Lung (tissue), 12 donors: ENCODE data around the gene KIAA1958. TPM values are rescaled to one million over a fixed set of nuclear protein-coding genes. Genes with fewer than 3 reads are reported as not detected.

Experiments used
- ATAC-seq: fragments of 200-7000 bp; cut with Tn5 transposase; one replicate; pipeline ENCODE4 v1.9.1; 2020; ENCODE audit warnings: moderate number of reproducible peaks; ENCODE audit not compliant: insufficient read depth, low FRiP score
- DNase-seq, 3 donors: peaks; one replicate each; pipeline ENCODE4 v3.0.0-alpha.2; 2013 to 2017
- H3K27ac ChIP-seq, 2 donors: one replicate each; pipeline ENCODE4 v1.5.1; 2013; ENCODE audit warnings: mild to moderate bottlenecking in 2 of 2, moderate library complexity in 2 of 2, control low read depth in 1 of 2, inconsistent platforms in 1 of 2, low read depth in 1 of 2, low read length in 1 of 2
- H3K27me3 ChIP-seq, 3 donors: one replicate each; pipeline ENCODE4 v1.5.1; 2013; ENCODE audit warnings: low read length in 2 of 3; ENCODE audit not compliant: control insufficient read depth in 3 of 3, insufficient read depth in 3 of 3
- H3K36me3 ChIP-seq, 4 donors: one replicate each; pipeline ENCODE4 v1.5.1; 2013; ENCODE audit warnings: low read length in 4 of 4, mild to moderate bottlenecking in 1 of 4, moderate library complexity in 1 of 4; ENCODE audit not compliant: control insufficient read depth in 4 of 4, insufficient read depth in 4 of 4
- H3K4me1 ChIP-seq, 5 donors: one replicate each; pipeline ENCODE4 v1.5.1; 2013; ENCODE audit warnings: low read length in 5 of 5, mild to moderate bottlenecking in 2 of 5, moderate library complexity in 1 of 5; ENCODE audit not compliant: control insufficient read depth in 5 of 5, insufficient read depth in 5 of 5
- H3K4me3 ChIP-seq: one replicate; pipeline ENCODE4 v1.5.1; 2013; ENCODE audit warnings: mild to moderate bottlenecking, control low read depth, moderate library complexity
- H3K9ac ChIP-seq, 2 donors: one replicate each; pipeline ENCODE4 v1.5.1; 2013; ENCODE audit warnings: low read length in 2 of 2, control low read depth in 1 of 2; ENCODE audit not compliant: insufficient read depth in 1 of 2
- H3K9me3 ChIP-seq, 4 donors: one replicate each; pipeline ENCODE4 v1.5.1; 2013; ENCODE audit warnings: low read length in 3 of 4, mild to moderate bottlenecking in 1 of 4, moderate library complexity in 1 of 4; ENCODE audit not compliant: control insufficient read depth in 4 of 4, insufficient read depth in 3 of 4
- CTCF ChIP-seq: IDR thresholded peaks from 2 replicates; pipeline ENCODE4 v1.5.1; 2012; ENCODE audit warnings: mild to moderate bottlenecking; ENCODE audit errors: control extremely low read depth, extremely low read depth
- WGBS, 2 donors: extraction: QIAGEN DNeasy Blood & Tissue Kit; methylation state at CpG; one replicate each; pipeline ENCODE4 v1.1.7; 2013; 5-methylcytosine and 5-hydroxymethylcytosine counted together
- polyA plus RNA-seq, 2 donors: library from polyadenylated mRNA; stranded (reverse); fragments of 200-250 nt; gene quantifications; one replicate each; pipeline ENCODE4 v1.2.1, GENCODE V29; 2013
- total RNA-seq, 2 donors: library from RNA; depleted of rRNA in 1 of 2; stranded (reverse); fragments of >200 nt in 1 of 2; gene quantifications; one replicate each; pipeline ENCODE4 v1.2.1, GENCODE V29; 2014 to 2021
- donor health status: control.
- donor health status: control.
- donor health status: Bipolar disorder and iron deficiency.
- donor health status: healthy.
- donor health status: DM: yes; HTN: yes; CAD: no.

The KIAA1958 gene
- total and polyA plus RNA-seq, 4 donors, result 2.0 to 24.0 (median 6.8) TPM

DNA sequence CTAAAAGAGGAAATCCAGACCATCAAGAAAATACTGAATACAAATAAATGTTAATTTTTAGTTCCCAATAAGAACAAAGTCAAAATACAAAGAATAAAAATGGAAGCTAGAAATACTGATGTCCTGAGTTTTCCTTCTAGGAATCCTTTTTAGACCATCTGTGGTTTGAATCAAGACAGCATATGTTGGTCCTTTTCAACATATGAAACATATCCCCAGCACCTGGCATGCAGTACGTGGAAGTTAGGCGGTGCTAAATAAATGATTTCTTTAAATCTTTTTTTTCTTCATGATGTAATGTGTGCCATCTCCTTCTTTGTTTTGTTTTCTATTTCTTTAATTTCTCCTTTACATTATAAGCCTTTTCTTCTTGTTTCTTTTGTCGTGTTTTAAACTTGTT is 34.0 kb downstream of the KIAA1958 start:
- WGBS, 2 donors, result 62 to 81% methylated on average over 3 of the region's 3 CpGs
- no peaks in the 10 kb centered on the region for H3K27me3 ChIP-seq
- ATAC-seq (no peak), DNase-seq (peak in 2 of 3 donors; percentile 81 to 86)
- H3K9ac ChIP-seq, result no peak overlapping the region
- H3K9me3 ChIP-seq, result no peaks in the 10 kb centered on the region
- peaks cover 0 to 10% (median 0%) of the 10 kb centered on the region in 5 donors for H3K4me1 ChIP-seq
- H3K27ac ChIP-seq, result no peak overlapping the region
- H3K4me3 ChIP-seq, result no peak overlapping the region
- no peak for TF ChIP-seq CTCF
- no peaks in the 10 kb centered on the region for H3K36me3 ChIP-seq

DNA sequence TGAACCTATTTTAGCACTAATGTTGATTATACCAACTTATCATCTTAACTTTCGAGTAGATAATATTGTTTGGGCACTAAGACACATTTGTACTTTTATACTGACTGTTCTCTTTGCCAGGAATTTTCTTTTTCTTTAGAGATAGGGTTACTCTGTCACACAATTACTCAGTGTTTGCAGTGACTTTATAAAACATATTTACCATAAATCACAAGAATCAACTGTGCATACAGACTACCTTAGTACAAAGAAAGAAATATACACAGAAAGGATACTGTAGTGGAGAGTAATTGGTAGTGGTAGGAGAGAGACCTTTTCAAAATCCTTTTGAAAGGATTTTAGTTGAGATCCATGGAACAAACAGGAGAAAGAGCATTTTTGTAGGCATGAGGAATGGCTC is 40.3 kb downstream of the KIAA1958 start:
- Histone ChIP-seq H3K27me3 (no peaks in the 10 kb centered on the region), H3K9me3 (no peaks in the 10 kb centered on the region), H3K4me3 (no peak overlapping the region), H3K27ac (no peak overlapping the region), H3K4me1 (peaks cover 0 to 10% (median 0%) of the 10 kb centered on the region in 5 donors), H3K36me3 (no peaks in the 10 kb centered on the region), H3K9ac (no peak overlapping the region)
- WGBS, 2 donors, result 88 to 93% methylated on average over 1 of the region's 1 CpG
- no peak for ATAC-seq
- TF ChIP-seq CTCF, result no peak
- DNase-seq, result no peak

DNA sequence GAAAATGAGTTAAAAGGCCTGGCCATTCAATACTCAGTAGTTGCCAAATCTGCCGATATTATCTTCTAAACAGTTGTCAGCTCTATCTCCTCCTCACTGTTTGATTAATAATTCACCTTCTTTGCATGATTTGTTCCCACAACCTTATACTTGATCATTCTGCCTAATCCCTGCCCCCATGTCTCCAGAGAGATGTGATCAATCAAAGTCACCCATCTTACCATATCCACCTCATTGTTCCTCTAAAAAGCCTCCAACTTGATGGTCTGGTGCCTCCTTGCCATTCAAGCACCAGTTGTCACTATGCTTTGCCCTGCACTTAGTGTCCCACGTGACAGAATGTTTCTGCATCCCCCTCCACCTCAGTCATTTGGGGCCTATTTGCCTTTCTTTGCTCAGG is 41.3 kb downstream of the KIAA1958 start:
- DNase-seq, result no peak

More for the DNA sequence above, 41.3 kb downstream of the KIAA1958 start:
- no peaks in the 10 kb centered on the region for H3K9me3 ChIP-seq
- 77 to 89% methylated on average over 2 of the region's 2 CpGs for WGBS, 2 donors
- H3K4me3 ChIP-seq, result no peak overlapping the region
- ATAC-seq, result no peak
- no peak overlapping the region for H3K9ac ChIP-seq
- no peaks in the 10 kb centered on the region for H3K27me3 ChIP-seq
- TF ChIP-seq CTCF, result no peak
- peaks cover 0 to 11% (median 0%) of the 10 kb centered on the region in 5 donors for H3K4me1 ChIP-seq
- no peaks in the 10 kb centered on the region for H3K36me3 ChIP-seq
- H3K27ac ChIP-seq, result no peak overlapping the region
